DOHH2 (cell line): ENCODE results near the gene MDN1.

Experiments
- CTCF ChIP-seq: fragments of 200-600 bp; sonication (generic); IDR thresholded peaks from one replicate; pipeline ENCODE4 v1.5.1; 2014; ENCODE audit warnings: antibody characterized with exemption, mild to moderate bottlenecking, low read depth, low read length; ENCODE audit not compliant: poor library complexity, severe bottlenecking
- EZH2phosphoT487 ChIP-seq: fragments of 200-600 bp; sonication (generic); IDR thresholded peaks from 2 replicates; pipeline ENCODE4 v1.6.1; 2017; ENCODE audit warnings: borderline replicate concordance, mild to moderate bottlenecking, antibody characterized with exemption, low read length, moderate library complexity, mixed read lengths

GRCh38 chr6:89707766-89708165, 111.8 kb downstream of the MDN1 start:
- TF ChIP-seq CTCF, result no peak
- no peak for TF ChIP-seq EZH2phosphoT487
